Inflammatory macrophage (primary cell): ENCODE measurements around the gene CYSLTR2.
"Not testable (repeated sequence)": the region's sequence is repeated elsewhere in the genome, so short reads cannot be mapped to it uniquely, and the experiment has no call there.

Experiments
- DNase-seq, 2 donors: peaks; one replicate each; pipeline ENCODE4 v3.0.0-alpha.2; 2020 to 2022

CYSLTR2 gene

GRCh38 chr13:48645845-48646244, 7.9 kb upstream of the CYSLTR2 start:
- no peak for DNase-seq

GRCh38 chr13:48646791-48647190, 6.9 kb upstream of the CYSLTR2 start:
- no peak for DNase-seq

GRCh38 chr13:48647625-48648024, 6.1 kb upstream of the CYSLTR2 start:
- no peak for DNase-seq

- no peak for DNase-seq
These were observed 5.3 kb upstream of the CYSLTR2 start for GRCh38 chr13:48648446-48648845.

- DNase-seq, result peak in 1 of 2 donors; percentile 18
These were observed 768 bp upstream of the CYSLTR2 start for GRCh38 chr13:48652851-48653471.

GRCh38 chr13:48654511-48654910, 782 bp downstream of the CYSLTR2 start:
- no peak for DNase-seq

- no peak for DNase-seq
These were observed 1.6 kb downstream of the CYSLTR2 start for GRCh38 chr13:48655291-48655690.

GRCh38 chr13:48656608-48657007, 2.9 kb downstream of the CYSLTR2 start:
- peak; percentile 40 to 51 for DNase-seq

GRCh38 chr13:48660361-48661076, 6.8 kb downstream of the CYSLTR2 start:
- DNase-seq, result peak; percentile 93 to 95

- no peak for DNase-seq
These were observed 7.4 kb downstream of the CYSLTR2 start for GRCh38 chr13:48661107-48661506.

GRCh38 chr13:48662226-48662625, 8.5 kb downstream of the CYSLTR2 start:
- DNase-seq, result peak; percentile 37 to 42

- no peak for DNase-seq
These were observed 13.4 kb downstream of the CYSLTR2 start for GRCh38 chr13:48667136-48667535.

- not testable (repeated sequence) for DNase-seq
These were observed 17.7 kb downstream of the CYSLTR2 start for GRCh38 chr13:48671421-48671820.

GRCh38 chr13:48675247-48675646, 21.5 kb downstream of the CYSLTR2 start:
- no peak for DNase-seq

GRCh38 chr13:48678316-48678715, 24.6 kb downstream of the CYSLTR2 start:
- no peak for DNase-seq

GRCh38 chr13:48679941-48680680, 26.4 kb downstream of the CYSLTR2 start:
- DNase-seq, result no peak

GRCh38 chr13:48680756-48681392, 27.1 kb downstream of the CYSLTR2 start:
- DNase-seq, result peak; percentile 13 to 19

GRCh38 chr13:48681905-48682304, 28.2 kb downstream of the CYSLTR2 start:
- no peak for DNase-seq

- peak; percentile 55 to 81 for DNase-seq
These were observed 28.7 kb downstream of the CYSLTR2 start for GRCh38 chr13:48682436-48682835.

GRCh38 chr13:48686636-48687210, 33.0 kb downstream of the CYSLTR2 start:
- peak; percentile 41 to 42 for DNase-seq

GRCh38 chr13:48687249-48687648, 33.5 kb downstream of the CYSLTR2 start:
- DNase-seq, result no peak

- no peak for DNase-seq
These were observed 40.3 kb downstream of the CYSLTR2 start for GRCh38 chr13:48693998-48694397.

GRCh38 chr13:48695776-48696175, 42.0 kb downstream of the CYSLTR2 start:
- DNase-seq, result no peak
